Glomerular visceral epithelial cell (primary cell): Measurements from ENCODE around the gene TIAM2.

ENCODE experiments used
- DNase-seq: peaks from one replicate; pipeline ENCODE4 v3.0.0-alpha.2; 2016; ENCODE audit errors: extremely low spot score

The TIAM2 gene

GRCh38 chr6:155026022-155026705 lies 31.0 kb downstream of the TIAM2 start:
- peak; percentile 94 for DNase-seq

- DNase-seq = no peak
Observed at GRCh38 chr6:155026706-155027045, 31.6 kb downstream of the TIAM2 start.

DNA sequence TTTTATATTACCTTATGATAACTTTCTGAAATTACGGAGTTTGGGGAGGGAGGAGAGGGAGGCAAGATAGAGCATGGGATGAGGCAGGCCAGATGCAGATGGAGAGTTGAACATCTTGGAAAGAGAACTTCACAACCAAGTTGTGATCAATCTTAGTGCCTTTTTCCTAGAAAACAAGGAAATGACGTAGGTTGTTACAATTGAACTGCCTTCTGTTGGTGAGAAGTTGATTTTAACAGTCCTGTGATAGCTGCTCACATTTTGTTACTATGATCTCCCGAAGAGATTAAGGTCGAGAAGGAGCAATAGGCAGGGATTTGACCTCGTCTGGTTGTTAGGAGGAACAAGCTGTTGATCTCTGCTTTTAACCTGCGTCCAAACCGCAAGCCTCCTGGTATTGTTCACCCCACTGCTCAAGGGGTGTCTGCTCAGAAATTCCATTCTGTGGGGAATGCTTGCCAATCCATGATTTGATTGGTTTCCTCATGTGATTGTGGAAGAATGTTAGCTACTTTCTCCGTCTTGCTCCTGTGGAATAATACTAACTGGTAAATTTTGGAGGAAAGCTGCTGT lies 35.1 kb downstream of the TIAM2 start:
- peak; percentile 23 for DNase-seq

DNA sequence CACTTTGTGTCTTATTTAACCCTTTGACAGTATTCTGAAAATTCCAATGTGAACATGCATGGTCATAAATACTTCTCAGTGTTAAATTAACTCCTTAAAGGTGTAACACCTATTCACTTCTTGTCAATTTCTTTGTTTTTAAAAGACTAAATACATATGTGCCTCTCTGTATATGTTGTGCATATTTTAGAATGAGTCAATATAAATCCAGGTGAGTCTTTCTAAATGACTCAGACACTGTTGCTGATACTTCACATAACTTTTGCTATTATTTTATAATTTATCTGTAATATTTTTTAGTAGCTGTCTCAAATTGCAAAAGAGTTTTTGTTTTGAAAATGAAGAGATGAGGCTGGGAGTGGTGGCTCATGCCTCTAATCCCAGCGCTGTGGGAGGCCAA lies 36.0 kb downstream of the TIAM2 start:
- DNase-seq = no peak

DNA sequence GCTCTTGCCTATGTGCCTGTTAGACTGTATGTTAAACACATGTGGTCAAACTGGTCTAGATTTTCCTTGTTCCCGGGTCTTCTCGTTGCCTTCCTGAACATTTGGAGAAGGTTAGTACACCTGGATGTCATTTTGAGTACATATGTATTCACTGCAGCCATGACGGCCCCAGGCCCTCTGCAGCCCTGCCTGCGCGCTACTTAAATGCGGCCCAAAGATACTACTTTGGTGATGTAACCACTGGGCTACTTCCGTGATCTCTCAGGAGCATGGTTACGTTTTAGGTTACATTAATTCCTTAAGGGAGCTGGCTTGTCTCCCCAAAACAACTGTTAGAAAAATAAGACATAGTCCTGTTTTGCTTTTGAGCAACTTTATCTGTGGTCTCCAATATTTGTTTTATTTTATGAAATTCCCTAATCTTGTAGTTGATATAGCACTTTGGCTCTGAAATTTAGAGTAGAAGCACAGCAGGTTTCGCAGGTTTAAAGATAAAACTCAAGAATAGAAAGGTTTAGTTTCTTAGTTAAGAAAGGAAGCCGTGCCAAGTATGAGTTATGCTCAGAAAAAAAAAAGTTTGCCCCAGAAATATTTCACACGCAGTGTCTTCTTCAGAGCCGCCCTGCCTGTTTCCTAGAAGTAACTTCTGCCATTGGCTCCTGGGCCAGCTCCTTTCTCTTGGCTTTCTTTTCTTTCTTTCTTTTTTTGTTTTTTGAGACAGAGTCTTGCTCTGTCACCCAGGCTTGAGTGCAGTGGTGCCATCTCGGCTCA lies 38.1 kb downstream of the TIAM2 start:
- no peak for DNase-seq

DNA sequence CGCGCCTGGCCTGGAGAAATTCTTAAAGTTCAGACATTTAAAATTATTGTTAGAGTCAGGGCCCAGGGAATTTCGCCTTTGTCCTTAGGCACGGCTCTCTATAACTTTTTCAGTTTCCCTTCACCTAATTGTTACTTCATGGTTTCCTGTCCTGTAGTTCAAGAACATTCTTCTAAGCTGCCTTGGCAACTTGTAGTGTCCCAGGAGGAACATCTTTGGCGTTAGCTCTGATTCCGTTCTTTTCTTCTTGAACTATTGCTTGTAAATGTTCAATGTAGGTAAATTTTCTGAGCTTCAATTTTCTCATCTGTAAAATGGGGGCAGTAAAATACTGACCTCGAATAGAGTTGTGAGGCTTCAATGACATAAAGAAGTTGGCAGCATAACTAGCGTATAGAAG lies 41.8 kb downstream of the TIAM2 start:
- DNase-seq = no peak

DNA sequence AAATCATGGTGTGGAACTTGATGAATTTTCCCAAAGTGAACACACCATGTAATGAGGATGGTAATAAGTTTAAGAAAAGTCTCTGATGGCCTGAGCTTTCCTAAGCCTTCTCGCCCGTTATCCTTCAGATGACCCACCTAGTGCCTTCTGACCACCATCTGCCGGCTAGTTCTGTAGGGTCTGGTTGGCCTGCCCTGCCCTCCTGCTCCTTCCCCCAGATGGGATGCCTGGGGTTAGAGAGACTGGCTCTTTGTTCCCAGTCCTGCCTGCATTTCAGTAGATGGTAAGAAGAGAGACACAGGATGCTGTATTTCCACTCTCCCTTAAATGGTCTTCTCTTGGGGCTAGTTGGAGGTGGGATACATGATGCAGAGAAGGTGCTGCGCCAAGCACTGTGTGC lies 43.0 kb downstream of the TIAM2 start:
- no peak for DNase-seq

DNA sequence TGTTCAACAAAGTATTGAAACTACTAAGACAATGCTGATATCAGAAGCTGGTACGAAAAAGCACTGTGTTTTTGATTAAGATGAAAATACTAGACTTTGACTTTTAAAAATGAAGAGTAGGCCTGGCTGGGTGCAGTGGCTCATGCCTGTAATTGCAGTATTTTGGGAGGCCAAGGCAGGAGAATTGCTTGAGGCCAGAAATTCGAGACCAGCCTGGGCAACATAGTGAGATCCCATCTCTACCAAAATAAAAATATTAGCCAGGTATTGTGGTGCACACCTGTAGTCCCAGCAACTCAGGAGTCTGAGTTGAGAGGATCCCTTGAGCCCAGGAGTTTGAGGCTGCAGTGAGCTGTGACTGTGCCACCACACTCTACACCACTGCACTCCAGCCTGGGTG lies 43.4 kb downstream of the TIAM2 start:
- DNase-seq = no peak

DNA sequence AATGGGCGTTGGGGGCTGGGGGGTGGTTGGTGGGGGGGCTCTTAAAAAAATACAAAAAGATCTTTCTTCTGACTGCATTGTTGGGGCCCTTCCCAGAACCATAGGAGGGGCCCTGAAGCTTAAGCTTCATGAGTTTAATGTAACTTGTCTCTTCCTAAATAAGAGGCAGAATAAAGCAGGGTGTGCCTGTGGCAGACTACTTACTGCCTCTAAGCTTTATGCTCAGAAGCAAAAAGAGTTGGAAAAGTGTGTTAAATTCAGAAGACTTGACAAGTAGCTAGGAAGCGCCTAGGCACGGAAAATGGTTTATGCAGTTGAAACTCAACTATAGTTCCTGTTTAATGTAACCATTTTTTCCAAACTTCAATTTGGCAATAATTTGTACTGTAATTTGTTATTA lies 44.5 kb downstream of the TIAM2 start:
- DNase-seq = no peak

- DNase-seq = no peak
Observed at GRCh38 chr6:155040154-155040553, 45.0 kb downstream of the TIAM2 start.

DNA sequence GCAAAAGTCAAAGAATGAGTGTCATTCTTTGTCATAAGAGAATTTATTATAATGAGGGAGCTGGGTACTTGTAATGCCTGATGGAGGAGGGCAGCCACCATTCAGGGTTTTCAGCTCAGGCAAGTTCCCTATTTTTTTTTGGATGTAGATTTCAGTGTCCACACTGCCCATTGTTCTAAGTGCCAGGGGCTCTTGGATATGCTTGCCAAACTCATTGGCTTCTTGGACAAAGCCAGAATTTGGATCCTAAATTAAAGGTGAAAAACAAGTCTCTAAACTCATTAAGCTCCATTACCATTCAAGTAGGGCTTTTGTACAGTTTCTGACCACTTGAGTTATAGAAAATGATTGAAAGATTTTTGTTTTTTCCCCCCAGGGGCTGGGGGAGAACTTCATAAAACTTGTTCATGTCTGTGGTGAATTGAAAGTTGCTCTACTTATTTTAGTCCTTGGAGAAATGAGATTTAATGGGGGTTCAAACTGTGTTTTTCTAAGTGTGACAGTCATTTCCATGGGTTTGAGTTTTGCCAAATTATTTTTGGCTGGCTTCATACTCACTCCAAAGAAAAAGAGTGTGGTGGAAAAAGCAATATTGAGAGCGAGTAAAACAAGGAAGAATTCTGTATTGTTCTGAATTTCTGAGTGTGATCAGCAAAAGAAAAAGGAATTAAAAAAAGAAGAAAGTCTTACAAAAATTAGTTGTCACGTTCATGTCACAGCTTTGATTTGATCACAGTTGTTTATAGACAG lies 46.0 kb downstream of the TIAM2 start:
- no peak for DNase-seq

- no peak for DNase-seq
Observed at GRCh38 chr6:155041741-155042279, 46.7 kb downstream of the TIAM2 start.

DNA sequence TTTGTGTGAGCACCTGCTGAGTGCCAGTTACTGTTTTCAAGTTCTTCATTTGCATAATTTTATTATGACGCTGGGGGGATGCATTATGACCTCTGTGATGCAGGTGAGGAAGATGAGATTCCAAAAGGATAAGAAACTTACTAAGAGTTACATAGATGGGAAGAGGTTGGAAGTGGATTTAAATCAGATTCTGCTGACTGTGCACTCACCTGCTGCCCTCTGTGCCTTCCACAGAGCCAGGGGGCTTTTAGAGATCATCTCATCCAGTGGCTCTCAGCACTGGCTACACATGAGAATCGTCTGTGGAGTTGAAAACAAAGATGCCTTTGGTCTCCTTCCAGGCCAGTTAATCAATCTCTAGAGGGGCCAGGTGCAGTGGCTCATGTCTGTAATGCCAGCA lies 47.9 kb downstream of the TIAM2 start:
- no peak for DNase-seq

- DNase-seq = no peak
Observed at GRCh38 chr6:155045561-155046404, 50.7 kb downstream of the TIAM2 start.

DNA sequence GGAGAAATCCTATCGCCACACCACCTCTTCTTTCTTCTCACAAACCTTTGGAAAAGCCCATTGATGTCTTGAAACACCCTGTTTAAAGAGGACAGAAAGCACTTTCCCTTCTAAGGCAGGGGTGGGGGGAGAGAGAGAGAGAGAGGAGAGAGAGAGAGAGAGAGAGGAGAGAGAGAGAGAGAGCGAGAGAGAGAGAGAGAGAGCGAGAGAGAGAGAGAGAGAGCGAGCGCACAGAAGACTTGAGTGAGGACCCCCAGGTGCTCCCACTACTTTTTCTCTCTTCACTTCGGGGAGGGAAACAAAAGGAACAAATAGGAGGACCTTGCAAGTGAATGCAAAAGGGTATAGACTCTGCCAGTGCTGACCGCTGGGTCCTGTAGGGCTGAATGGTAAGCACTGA lies 52.4 kb downstream of the TIAM2 start:
- no peak for DNase-seq

DNA sequence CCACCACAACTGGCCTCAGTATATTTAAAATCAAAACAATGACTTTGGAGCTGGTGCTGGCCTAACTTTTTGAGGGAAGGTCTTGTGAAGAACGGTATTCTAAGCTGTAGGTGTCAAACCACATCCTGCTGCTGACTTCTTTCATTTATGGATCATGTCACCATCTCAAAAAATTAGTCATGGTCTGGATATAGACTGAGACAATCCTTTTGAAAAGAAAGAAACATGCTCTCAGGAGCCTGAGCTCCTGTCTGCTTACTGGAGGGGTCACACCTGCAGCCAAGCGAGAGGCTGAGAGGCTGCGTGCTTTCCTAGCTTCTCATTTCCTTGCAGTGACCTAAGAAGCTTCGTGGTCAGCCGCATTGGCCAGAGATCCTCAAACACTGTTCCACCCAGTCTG lies 55.2 kb downstream of the TIAM2 start:
- peak; percentile 98 for DNase-seq

DNA sequence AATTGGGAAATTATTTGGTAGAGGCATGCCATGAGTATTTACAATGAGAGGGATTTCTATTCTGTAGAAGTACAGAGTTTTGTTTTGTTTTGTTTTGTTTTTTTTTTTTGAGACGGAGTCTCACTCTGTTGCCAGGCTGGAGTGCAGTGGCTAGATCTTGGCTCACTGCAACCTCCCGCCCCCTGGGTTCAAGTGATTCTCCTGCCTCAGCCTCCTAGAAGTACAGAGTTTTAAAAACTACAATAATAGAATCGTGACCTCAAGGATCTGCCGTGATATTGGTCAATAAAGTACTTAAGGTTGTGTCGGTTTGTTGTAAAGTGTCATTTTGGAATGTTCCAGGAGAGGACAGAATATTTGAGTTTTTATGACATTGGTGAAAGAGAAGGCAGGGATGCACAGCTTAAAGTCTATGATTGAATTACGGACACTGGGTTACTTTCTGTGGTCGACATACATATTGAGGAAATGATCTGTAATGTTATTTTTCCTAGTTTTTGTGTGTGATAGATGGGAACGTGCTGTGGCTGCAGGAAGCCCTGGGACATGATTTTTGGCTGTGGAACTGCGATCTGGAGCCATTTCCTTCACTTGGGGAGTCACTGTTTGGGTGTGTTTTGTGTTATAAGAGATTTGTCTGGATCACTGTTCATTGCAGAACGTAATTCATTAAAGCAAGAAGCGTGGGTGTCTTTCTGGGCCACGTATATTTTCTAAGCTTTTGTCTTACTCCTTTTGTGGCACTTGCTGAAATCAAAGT lies 59.6 kb downstream of the TIAM2 start:
- DNase-seq = no peak

GRCh38 chr6:155055729-155056128 lies 60.6 kb downstream of the TIAM2 start:
- DNase-seq = no peak

DNA sequence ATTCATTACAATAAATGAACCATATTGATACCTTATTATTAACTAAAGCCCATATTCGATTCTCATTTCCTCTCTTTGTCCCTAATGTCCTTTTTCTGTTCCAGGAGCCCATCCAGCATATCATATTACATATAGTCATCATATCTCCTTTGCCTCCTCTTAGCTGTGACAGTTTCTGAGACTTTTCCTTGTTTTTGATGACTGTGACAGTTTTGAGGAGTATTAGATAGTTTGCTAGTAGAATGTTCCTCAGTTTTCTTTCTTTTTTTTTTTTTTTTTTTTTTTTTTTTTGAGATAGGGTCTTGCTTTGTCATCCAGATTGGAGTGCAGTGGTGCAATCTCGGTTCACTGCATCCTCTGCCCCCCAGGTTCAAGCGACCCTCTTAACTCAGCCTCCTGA lies 61.6 kb downstream of the TIAM2 start:
- no peak for DNase-seq

- no peak for DNase-seq
Observed at GRCh38 chr6:155061381-155061780, 66.3 kb downstream of the TIAM2 start.
